ENCODE data around the gene NCAM1. TPM values are rescaled to one million over a fixed set of nuclear protein-coding genes. Genes with fewer than 3 reads are reported as not detected.

NCAM1 gene
- polyA plus RNA-seq, 2 of the 4 experiments (the other 2 are of a cell fraction): 0.01 to 0.12 TPM

DNA sequence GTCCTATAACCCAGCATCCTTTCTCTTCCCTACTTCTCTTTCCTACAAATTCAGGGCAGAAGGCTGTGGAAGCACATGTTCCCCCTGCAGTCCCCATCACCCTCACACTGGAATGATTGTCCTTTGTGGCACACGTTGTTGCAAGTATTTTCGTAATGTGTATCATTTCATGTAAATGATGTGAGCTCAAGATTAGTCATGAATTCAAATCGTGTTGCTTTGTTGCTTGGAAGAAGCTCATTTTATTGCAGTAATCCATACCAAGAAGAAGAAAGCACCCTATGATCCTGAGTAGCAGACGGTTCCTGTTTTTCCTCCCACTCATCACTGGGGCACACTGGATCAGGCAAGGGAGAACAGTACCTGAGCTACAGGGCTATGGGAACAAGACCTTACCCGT, 173.4 kb downstream of the NCAM1 start:
- no peak overlapping the region for H3K4me2 ChIP-seq
- DNase-seq (ENCODE audit: low read depth in 1 of 2, low spot score in 1 of 2): no peak
- no peak overlapping the region for H3K4me3 ChIP-seq
- ATAC-seq: no peak
- H3K27ac ChIP-seq: no peak overlapping the region
- TF ChIP-seq TP53 (CRISPR knock-in tag; IDR thresholded peaks at IDR 0.05) (no peak), BHLHE40 (IDR thresholded peaks at IDR 0.05; ENCODE audit: low read depth, low read length) (no peak), ZC3H11A (IDR thresholded peaks at IDR 0.05) (no peak), PHF8 (IDR thresholded peaks at IDR 0.05; ENCODE audit: borderline replicate concordance, low read depth) (no peak), HOXA7 (CRISPR knock-in tag; IDR thresholded peaks at IDR 0.05) (no peak), NPAS2 (CRISPR knock-in tag; IDR thresholded peaks at IDR 0.05; ENCODE audit: borderline replicate concordance) (no peak), TFCP2L1 (CRISPR knock-in tag; IDR thresholded peaks at IDR 0.05) (no peak), ESRRA (IDR thresholded peaks at IDR 0.05; ENCODE audit: borderline replicate concordance, low read length) (no peak), FOSL2 (IDR thresholded peaks at IDR 0.05) (no peak), FOSL2 (CRISPR knock-in tag; IDR thresholded peaks at IDR 0.05) (no peak), SMC3 (IDR thresholded peaks at IDR 0.05) (no peak), EHMT2 (IDR thresholded peaks at IDR 0.05; ENCODE audit: low read depth) (no peak), RAD21 (conservative IDR thresholded peaks at IDR 0.05 in 1 of 2, IDR thresholded peaks at IDR 0.05 in 1 of 2) (no peak), HOXB13 (CRISPR knock-in tag; IDR thresholded peaks at IDR 0.05; ENCODE audit: low read depth) (no peak), CHD2 (IDR thresholded peaks at IDR 0.05; ENCODE audit: low read length, partially characterized antibody) (no peak), HDAC2 (IDR thresholded peaks at IDR 0.05) (no peak), ZSCAN20 (CRISPR knock-in tag; IDR thresholded peaks at IDR 0.05) (no peak)
- TF ChIP-seq, protein P1, sequence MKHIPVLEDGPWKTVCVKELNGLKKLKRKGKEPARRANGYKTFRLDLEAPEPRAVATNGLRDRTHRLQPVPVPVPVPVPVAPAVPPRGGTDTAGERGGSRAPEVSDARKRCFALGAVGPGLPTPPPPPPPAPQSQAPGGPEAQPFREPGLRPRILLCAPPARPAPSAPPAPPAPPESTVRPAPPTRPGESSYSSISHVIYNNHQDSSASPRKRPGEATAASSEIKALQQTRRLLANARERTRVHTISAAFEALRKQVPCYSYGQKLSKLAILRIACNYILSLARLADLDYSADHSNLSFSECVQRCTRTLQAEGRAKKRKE (CRISPR knock-in tag; IDR thresholded peaks at IDR 0.05; ENCODE audit: low read depth): no peak
- TF ChIP-seq, protein P2, sequence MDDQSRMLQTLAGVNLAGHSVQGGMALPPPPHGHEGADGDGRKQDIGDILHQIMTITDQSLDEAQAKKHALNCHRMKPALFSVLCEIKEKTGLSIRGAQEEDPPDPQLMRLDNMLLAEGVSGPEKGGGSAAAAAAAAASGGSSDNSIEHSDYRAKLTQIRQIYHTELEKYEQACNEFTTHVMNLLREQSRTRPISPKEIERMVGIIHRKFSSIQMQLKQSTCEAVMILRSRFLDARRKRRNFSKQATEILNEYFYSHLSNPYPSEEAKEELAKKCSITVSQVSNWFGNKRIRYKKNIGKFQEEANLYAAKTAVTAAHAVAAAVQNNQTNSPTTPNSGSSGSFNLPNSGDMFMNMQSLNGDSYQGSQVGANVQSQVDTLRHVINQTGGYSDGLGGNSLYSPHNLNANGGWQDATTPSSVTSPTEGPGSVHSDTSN (IDR thresholded peaks at IDR 0.05): no peak
- TF ChIP-seq, protein P3, sequence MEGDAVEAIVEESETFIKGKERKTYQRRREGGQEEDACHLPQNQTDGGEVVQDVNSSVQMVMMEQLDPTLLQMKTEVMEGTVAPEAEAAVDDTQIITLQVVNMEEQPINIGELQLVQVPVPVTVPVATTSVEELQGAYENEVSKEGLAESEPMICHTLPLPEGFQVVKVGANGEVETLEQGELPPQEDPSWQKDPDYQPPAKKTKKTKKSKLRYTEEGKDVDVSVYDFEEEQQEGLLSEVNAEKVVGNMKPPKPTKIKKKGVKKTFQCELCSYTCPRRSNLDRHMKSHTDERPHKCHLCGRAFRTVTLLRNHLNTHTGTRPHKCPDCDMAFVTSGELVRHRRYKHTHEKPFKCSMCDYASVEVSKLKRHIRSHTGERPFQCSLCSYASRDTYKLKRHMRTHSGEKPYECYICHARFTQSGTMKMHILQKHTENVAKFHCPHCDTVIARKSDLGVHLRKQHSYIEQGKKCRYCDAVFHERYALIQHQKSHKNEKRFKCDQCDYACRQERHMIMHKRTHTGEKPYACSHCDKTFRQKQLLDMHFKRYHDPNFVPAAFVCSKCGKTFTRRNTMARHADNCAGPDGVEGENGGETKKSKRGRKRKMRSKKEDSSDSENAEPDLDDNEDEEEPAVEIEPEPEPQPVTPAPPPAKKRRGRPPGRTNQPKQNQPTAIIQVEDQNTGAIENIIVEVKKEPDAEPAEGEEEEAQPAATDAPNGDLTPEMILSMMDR (IDR thresholded peaks at IDR 0.05): no peak
- TF ChIP-seq, protein P4, sequence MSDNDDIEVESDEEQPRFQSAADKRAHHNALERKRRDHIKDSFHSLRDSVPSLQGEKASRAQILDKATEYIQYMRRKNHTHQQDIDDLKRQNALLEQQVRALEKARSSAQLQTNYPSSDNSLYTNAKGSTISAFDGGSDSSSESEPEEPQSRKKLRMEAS (IDR thresholded peaks at IDR 0.05): no peak
- WGBS (ENCODE audit: missing lambda C conversion rate): 38% methylated on average over 5 of the region's 5 CpGs
- no peaks in the 10 kb centered on the region for H3K4me1 ChIP-seq
- H3K9me3 ChIP-seq: no peaks in the 10 kb centered on the region
- ChIA-PET CTCF (no interaction called here), POLR2A (no interaction called here)
- FAIRE-seq: no peak

DNA sequence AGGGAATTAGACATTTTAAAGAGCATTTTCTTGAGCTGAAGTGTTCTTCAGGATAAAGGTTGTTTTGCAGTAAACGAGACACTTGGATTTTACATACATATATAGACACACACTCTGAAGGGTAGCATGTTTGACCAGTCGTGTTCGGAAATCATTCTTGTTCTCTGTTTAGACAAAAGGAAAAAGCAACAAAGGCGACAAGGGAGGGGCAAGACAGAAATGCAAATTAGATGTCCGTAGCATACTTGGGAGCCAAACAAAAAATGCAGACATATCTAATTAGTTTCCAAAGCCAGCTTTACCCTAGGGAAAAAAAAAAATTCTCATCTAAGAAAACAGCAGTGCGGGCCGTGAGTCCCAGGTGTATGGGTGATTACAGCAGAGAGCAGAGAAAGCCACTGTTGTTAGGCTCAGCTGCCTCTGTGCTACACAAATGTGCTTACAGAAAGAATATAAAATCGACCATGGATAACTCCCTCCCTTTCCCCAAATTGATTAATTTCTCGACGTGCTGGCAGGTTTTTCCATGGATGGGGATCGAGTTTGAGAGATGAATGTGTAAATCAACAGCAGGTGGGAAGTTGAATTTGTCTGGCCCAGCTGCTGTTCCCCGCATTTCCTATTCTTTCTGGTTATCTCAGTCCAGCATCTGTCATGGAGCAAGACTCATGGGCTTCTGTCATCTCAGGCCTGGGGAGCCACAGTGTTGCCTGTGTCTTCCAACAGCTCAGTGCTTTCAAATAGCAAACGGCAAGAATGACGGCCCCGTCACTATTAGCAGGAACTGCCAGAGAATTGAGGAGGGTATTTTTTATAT, 176.7 kb downstream of the NCAM1 start:
- DNase-seq (ENCODE audit: low read depth in 1 of 2, low spot score in 1 of 2) (no peak), ATAC-seq (no peak), FAIRE-seq (no peak)
- H3K27ac ChIP-seq: no peak overlapping the region
- no peak overlapping the region for H3K4me3 ChIP-seq
- no peaks in the 10 kb centered on the region for H3K9me3 ChIP-seq
- no peak overlapping the region for H3K4me2 ChIP-seq
- 27% methylated on average over 15 of the region's 15 CpGs for WGBS (ENCODE audit: missing lambda C conversion rate)
- CTCF ChIA-PET: interaction anchor here (0.6 to 0.7 kb wide), 2 partner anchors 244 to 976 kb away, joined by 3 read pairs; no protein-coding TSS in a partner anchor
- POLR2A ChIA-PET: no interaction called here
- H3K4me1 ChIP-seq: no peaks in the 10 kb centered on the region
- TF ChIP-seq RCOR1 (IDR thresholded peaks at IDR 0.05; ENCODE audit: low read depth, low read length) (no peak), CBX8 (IDR thresholded peaks at IDR 0.05) (no peak), FOXS1 (CRISPR knock-in tag; IDR thresholded peaks at IDR 0.05) (no peak), KDM1A (IDR thresholded peaks at IDR 0.05; ENCODE audit: low read depth) (no peak), ZNF302 (CRISPR knock-in tag; IDR thresholded peaks at IDR 0.05) (no peak), MYC (IDR thresholded peaks at IDR 0.05; ENCODE audit: borderline replicate concordance, low read length) (no peak), NR3C1 (IDR thresholded peaks at IDR 0.05) (no peak), TFCP2L1 (CRISPR knock-in tag; IDR thresholded peaks at IDR 0.05) (no peak), RARB (CRISPR knock-in tag; IDR thresholded peaks at IDR 0.05) (no peak), CBX2 (IDR thresholded peaks at IDR 0.05; ENCODE audit: borderline replicate concordance, low read depth) (no peak), KDM5A (IDR thresholded peaks at IDR 0.05) (no peak), EHF (CRISPR knock-in tag; IDR thresholded peaks at IDR 0.05) (no peak), SMC3 (IDR thresholded peaks at IDR 0.05) (no peak)
- TF ChIP-seq, protein P5, sequence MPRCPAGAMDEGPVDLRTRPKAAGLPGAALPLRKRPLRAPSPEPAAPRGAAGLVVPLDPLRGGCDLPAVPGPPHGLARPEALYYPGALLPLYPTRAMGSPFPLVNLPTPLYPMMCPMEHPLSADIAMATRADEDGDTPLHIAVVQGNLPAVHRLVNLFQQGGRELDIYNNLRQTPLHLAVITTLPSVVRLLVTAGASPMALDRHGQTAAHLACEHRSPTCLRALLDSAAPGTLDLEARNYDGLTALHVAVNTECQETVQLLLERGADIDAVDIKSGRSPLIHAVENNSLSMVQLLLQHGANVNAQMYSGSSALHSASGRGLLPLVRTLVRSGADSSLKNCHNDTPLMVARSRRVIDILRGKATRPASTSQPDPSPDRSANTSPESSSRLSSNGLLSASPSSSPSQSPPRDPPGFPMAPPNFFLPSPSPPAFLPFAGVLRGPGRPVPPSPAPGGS (IDR thresholded peaks at IDR 0.05): no peak
- TF ChIP-seq, protein P6, sequence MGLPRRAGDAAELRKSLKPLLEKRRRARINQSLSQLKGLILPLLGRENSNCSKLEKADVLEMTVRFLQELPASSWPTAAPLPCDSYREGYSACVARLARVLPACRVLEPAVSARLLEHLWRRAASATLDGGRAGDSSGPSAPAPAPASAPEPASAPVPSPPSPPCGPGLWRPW (IDR thresholded peaks at IDR 0.05): no peak

All from A549 (cell line).